HepG2 (cell line): ENCODE measurements around the gene ASB5. TPM values are rescaled to one million over a fixed set of nuclear protein-coding genes. Genes with fewer than 3 reads are reported as not detected.

Experiments used
- ATAC-seq: fragments of 200-7000 bp; cut with Tn5 transposase; 3 replicates; pipeline ENCODE4 v1.9.1; 2020; ENCODE audit warnings: mild to moderate bottlenecking, moderate library complexity
- BruUV-seq: library from RNA; stranded (reverse); fragments of 400-500 nt; replicated peaks from 2 replicates; lab custom pipeline; 2021; lab: Mats Ljungman, UMichigan
- CTCF ChIA-PET: fragments of 300-600 bp; formaldehyde crosslinking; extraction: SDS; loops from one replicate; lab custom pipeline; 2021; ENCODE audit warnings: low total read pairs, inconsistent platforms, low intra/inter-chr PET ratio; lab: Yijun Ruan, JAX
- POLR2A ChIA-PET: fragments of 350-600 bp; sonication (Branson Sonifier 250); formaldehyde crosslinking; loops from one replicate; lab custom pipeline; 2020; ENCODE audit warnings: antibody characterized with exemption, inconsistent platforms; lab: Yijun Ruan, JAX
- DNase-seq: peaks from one replicate; pipeline ENCODE4 v3.0.0-alpha.2; 2015; ENCODE audit warnings: low spot score
- FAIRE-seq: peaks from 3 replicates; lab custom pipeline; 2011; peaks lifted over from hg19 to GRCh38; lab: Jason Lieb, UNC
- H2AFZ ChIP-seq: one replicate; pipeline ENCODE4 v1.6.1; 2011; ENCODE audit warnings: low read length, inconsistent platforms
- H3K27ac ChIP-seq: fragments of 300-600 bp; 3 replicates; pipeline ENCODE4 v1.8.0; 2011; ENCODE audit warnings: mixed run types, mild to moderate bottlenecking, mixed read lengths, low read length, inconsistent platforms; ENCODE audit not compliant: insufficient read depth; ENCODE audit errors: extremely low read length
- H3K27me3 ChIP-seq, 2 experiments: fragments of 200-600 bp in 1 of 2; 2 replicates in 1 of 2; 3 replicates in 1 of 2; pipeline versions ENCODE4 v1.6.0 to v1.8.0; 2011; ENCODE audit warnings: low read length in 2 of 2, mild to moderate bottlenecking in 2 of 2, moderate library complexity in 2 of 2, inconsistent platforms in 1 of 2; ENCODE audit not compliant: insufficient read depth in 2 of 2, control insufficient read depth in 1 of 2
- H3K36me3 ChIP-seq, 2 experiments: fragments of 200-600 bp in 1 of 2; replicated peaks in 1 of 2; 2 replicates in 1 of 2; 3 replicates in 1 of 2; pipeline versions ENCODE4 v1.5.1 to v1.8.0; 2011; ENCODE audit warnings: low read length in 2 of 2, inconsistent platforms in 1 of 2; ENCODE audit not compliant: insufficient read depth in 2 of 2, control insufficient read depth in 1 of 2
- H3K4me1 ChIP-seq: 2 replicates; pipeline ENCODE4 v1.5.1; 2012; ENCODE audit warnings: low read length, inconsistent platforms; ENCODE audit not compliant: insufficient read depth
- H3K4me2 ChIP-seq: 2 replicates; pipeline ENCODE4 v1.6.0; 2011; ENCODE audit warnings: low read depth, low read length, inconsistent platforms
- H3K4me3 ChIP-seq, 3 experiments: fragments of 200-600 bp in 1 of 3; sonication (generic), shearing (Covaris generic) in 1 of 3; replicated peaks in 1 of 3; 2 replicates each; pipeline ENCODE4 v1.5.1; 2011 to 2016; ENCODE audit warnings: low read length in 3 of 3, inconsistent platforms in 2 of 3, low read depth in 2 of 3, mild to moderate bottlenecking in 2 of 3, control low read depth in 1 of 3, mixed read lengths in 1 of 3; ENCODE audit not compliant: insufficient read depth in 1 of 3
- H3K79me2 ChIP-seq: one replicate; pipeline ENCODE4 v1.6.1; 2011; ENCODE audit warnings: low read length, inconsistent platforms; ENCODE audit not compliant: insufficient read depth
- H3K9ac ChIP-seq: 2 replicates; pipeline ENCODE4 v1.6.0; 2011; ENCODE audit warnings: mild to moderate bottlenecking, low read depth, low read length, inconsistent platforms; ENCODE audit not compliant: insufficient read depth
- H3K9me3 ChIP-seq: 2 replicates; pipeline ENCODE4 v1.5.1; 2012; ENCODE audit warnings: mild to moderate bottlenecking, low read length
- H4K20me1 ChIP-seq: 2 replicates; pipeline ENCODE4 v1.6.0; 2011; ENCODE audit warnings: inconsistent platforms, mild to moderate bottlenecking, low read length, moderate library complexity; ENCODE audit not compliant: insufficient read depth
- ARNT ChIP-seq: fragments of 450-650 bp; IDR thresholded peaks from 2 replicates; pipeline ENCODE4 v1.6.1; 2017
- IKZF4 ChIP-seq: sonication (generic); formaldehyde crosslinking; IDR thresholded peaks from 2 replicates; pipeline ENCODE4 v1.5.1; 2020; ENCODE audit warnings: borderline replicate concordance, mild to moderate bottlenecking, low read depth, missing genetic modification reagents; ENCODE audit errors: not compliant biosample characterization
- IRF2 ChIP-seq: IDR thresholded peaks from 2 replicates; pipeline ENCODE4 v1.6.1; 2018; ENCODE audit warnings: missing genetic modification reagents, missing compliant biosample characterization
- IRF9 ChIP-seq: sonication (generic); formaldehyde crosslinking; IDR thresholded peaks from 2 replicates; pipeline ENCODE4 v1.8.0; 2022; ENCODE audit warnings: missing genetic modification reagents, mild to moderate bottlenecking, borderline replicate concordance
- NAIF1 ChIP-seq: sonication (generic); formaldehyde crosslinking; IDR thresholded peaks from 2 replicates; pipeline ENCODE4 v1.5.0; 2020; ENCODE audit warnings: mild to moderate bottlenecking, missing genetic modification reagents, borderline replicate concordance
- PHF21A ChIP-seq: sonication (generic); formaldehyde crosslinking; IDR thresholded peaks from 2 replicates; pipeline ENCODE4 v1.5.0; 2020; ENCODE audit warnings: mild to moderate bottlenecking, missing genetic modification reagents
- SOX6 ChIP-seq, 2 experiments: fragments of 450-650 bp in 1 of 2; sonication (generic) in 1 of 2; formaldehyde crosslinking in 1 of 2; IDR thresholded peaks; 2 replicates each; pipeline versions ENCODE4 v1.4.0 to v1.6.1; 2017 to 2020; ENCODE audit warnings: antibody characterized with exemption in 1 of 2, mild to moderate bottlenecking in 1 of 2, missing genetic modification reagents in 1 of 2
- SP1 ChIP-seq, 2 experiments: fragments of 450-650 bp in 1 of 2; sonication (generic) in 1 of 2; formaldehyde crosslinking in 1 of 2; IDR thresholded peaks; 2 replicates each; pipeline versions ENCODE4 v1.4.0 to v1.6.1; 2016 to 2020; ENCODE audit warnings: missing genetic modification reagents in 1 of 2
- TBX2 ChIP-seq: sonication (generic); formaldehyde crosslinking; IDR thresholded peaks from 2 replicates; pipeline ENCODE4 v1.5.0; 2020; ENCODE audit warnings: missing genetic modification reagents, mild to moderate bottlenecking, borderline replicate concordance
- TGIF2 ChIP-seq: IDR thresholded peaks from 2 replicates; pipeline ENCODE4 v1.6.1; 2016; ENCODE audit warnings: control low read depth, missing compliant biosample characterization
- TRIM24 ChIP-seq: sonication (generic); formaldehyde crosslinking; IDR thresholded peaks from 2 replicates; pipeline ENCODE4 v1.8.0; 2022; ENCODE audit warnings: mild to moderate bottlenecking, missing genetic modification reagents
- ZFP36 ChIP-seq: fragments of 150-350 bp; IDR thresholded peaks from 2 replicates; pipeline ENCODE4 v1.6.1; 2018; ENCODE audit warnings: borderline replicate concordance, low read length, low read depth; ENCODE audit not compliant: partially characterized antibody
- ZFX ChIP-seq: sonication (generic); formaldehyde crosslinking; IDR thresholded peaks from 2 replicates; pipeline ENCODE4 v1.4.0; 2020; ENCODE audit warnings: mild to moderate bottlenecking, low read depth, missing genetic modification reagents, moderate library complexity
- ZNF10 ChIP-seq: sonication (generic); formaldehyde crosslinking; IDR thresholded peaks from 2 replicates; pipeline ENCODE4 v1.4.0; 2020; ENCODE audit warnings: mild to moderate bottlenecking, low read depth, missing genetic modification reagents, borderline replicate concordance
- ZNF207 ChIP-seq: fragments of 450-650 bp; IDR thresholded peaks from 2 replicates; pipeline ENCODE4 v1.6.1; 2016; ENCODE audit warnings: antibody characterized with exemption, borderline replicate concordance
- ZNF296 ChIP-seq: sonication (generic); formaldehyde crosslinking; conservative IDR thresholded peaks from 2 replicates; pipeline ENCODE4 v1.5.0; 2020; ENCODE audit warnings: mild to moderate bottlenecking, missing genetic modification reagents
- ZNF572 ChIP-seq: sonication (generic); formaldehyde crosslinking; IDR thresholded peaks from 2 replicates; pipeline ENCODE4 v1.5.1; 2020; ENCODE audit warnings: mild to moderate bottlenecking, missing genetic modification reagents
- ZNF580 ChIP-seq: IDR thresholded peaks from 2 replicates; pipeline ENCODE4 v1.6.1; 2016; ENCODE audit warnings: low read depth, borderline replicate concordance
- ZNF790 ChIP-seq: sonication (generic); formaldehyde crosslinking; IDR thresholded peaks from 2 replicates; pipeline ENCODE4 v1.8.0; 2022; ENCODE audit warnings: missing genetic modification reagents, mild to moderate bottlenecking, borderline replicate concordance
- WGBS: methylation state at CpG from one replicate; pipeline ENCODE4 v1.1.6; 2017; ENCODE audit warnings: low lambda C conversion rate; 5-methylcytosine and 5-hydroxymethylcytosine counted together
- in situ Hi-C: cut with HindIII; loops from 2 replicates; pipeline ENCODE4 v1.10.0; 2017; ENCODE audit warnings: low pct_unique_long_range_greater_than_20kb; ENCODE audit not compliant: extremely low pct_ligation_motif_present
- intact Hi-C: fragments of 100-400 bp; cut with micrococcal nuclease; formaldehyde crosslinking; loops from one replicate; pipeline ENCODE4 v1.10.0; 2022; ENCODE audit not compliant: unreplicated experiment
- polyA plus RNA-seq, 8 experiments: library from polyadenylated mRNA; depleted of rRNA in 3 of 8; stranded (reverse) in 7 of 8; unstranded in 1 of 8; fragments of >200 nt; fragmentation: Illumina TruSeq in 4 of 8; extraction: Trizol in 4 of 8; gene quantifications; 2 replicates each; pipeline versions ENCODE4 v1.2.1 to v1.2.3, GENCODE V29; 2011 to 2016; ENCODE audit warnings: low read depth in 4 of 8, missing spikeins in 1 of 8, mixed read lengths in 1 of 8; ENCODE audit not compliant: insufficient read depth in 1 of 8
- total RNA-seq, 5 experiments: library from RNA; depleted of rRNA; stranded (reverse); fragments of >200 nt; fragmentation: Illumina TruSeq; extraction: Trizol; gene quantifications; 2 replicates each; pipeline ENCODE4 v1.2.3, GENCODE V29; 2016; ENCODE audit warnings: low read depth in 1 of 5
- TF ChIP-seq, protein P1 (sequence below): sonication (generic); formaldehyde crosslinking; IDR thresholded peaks from 2 replicates; pipeline ENCODE4 v1.8.1; 2023; ENCODE audit warnings: mild to moderate bottlenecking, missing genetic modification reagents, borderline replicate concordance
- TF ChIP-seq, protein P2 (sequence below): sonication (generic); formaldehyde crosslinking; conservative IDR thresholded peaks from 2 replicates; pipeline ENCODE4 v1.4.0; 2020; ENCODE audit warnings: missing genetic modification reagents

ASB5 gene
- total and polyA plus RNA-seq, 2 of the 13 experiments (the other 11 are each of a cell fraction or from before 2014, with no cell fraction given) = not detected

DNA sequence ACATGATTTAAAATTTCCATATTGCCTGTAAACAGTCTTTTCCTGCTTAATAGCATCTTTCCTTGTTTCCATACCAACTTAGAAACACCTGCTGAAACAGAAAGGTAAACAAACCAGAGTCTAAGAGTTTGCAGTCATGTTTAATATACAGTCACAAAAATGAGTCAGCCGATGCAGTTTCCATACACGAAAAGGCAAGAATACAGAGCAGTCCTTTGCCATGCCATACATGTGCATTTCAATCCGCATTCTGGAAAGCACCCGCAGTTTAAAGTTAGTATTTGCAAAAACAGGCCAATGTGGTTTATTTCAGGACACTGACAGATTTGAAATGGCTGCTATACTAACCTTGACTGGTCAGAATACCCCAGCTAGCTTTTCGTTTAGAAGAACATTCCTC lies 32.1 kb downstream of the ASB5 start (continued):
- TF ChIP-seq, protein P1, sequence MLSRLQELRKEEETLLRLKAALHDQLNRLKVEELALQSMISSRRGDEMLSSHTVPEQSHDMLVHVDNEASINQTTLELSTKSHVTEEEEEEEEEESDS = no peak
- TF ChIP-seq ARNT (no peak), ZNF572 (no peak), ZNF10 (CRISPR knock-in tag) (no peak), IRF2 (CRISPR knock-in tag) (no peak), NAIF1 (CRISPR knock-in tag) (no peak), TBX2 (CRISPR knock-in tag) (no peak), IKZF4 (CRISPR knock-in tag) (no peak)
- TF ChIP-seq, all 625 proteins: peak for 0

DNA sequence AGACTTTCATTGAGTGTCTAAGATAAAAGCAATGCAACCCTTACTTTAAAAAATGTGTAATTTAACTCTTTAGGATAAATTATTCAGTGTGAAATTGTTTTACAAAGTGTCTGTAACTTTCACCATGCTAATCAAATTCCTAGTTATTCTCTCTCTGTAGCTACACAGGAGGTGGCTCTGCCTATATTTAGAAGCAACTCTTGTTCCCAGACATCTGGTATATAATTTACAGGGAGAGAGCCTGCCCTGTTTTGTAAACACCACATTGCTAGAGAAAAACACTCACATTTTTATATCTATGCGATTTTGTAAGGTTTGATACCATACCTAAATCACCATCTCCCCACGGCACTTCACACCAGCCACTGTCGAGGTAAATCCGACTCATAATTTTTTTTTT lies 38.2 kb downstream of the ASB5 start:
- no peaks in the 10 kb centered on the region for H3K9me3 ChIP-seq
- TF ChIP-seq ZNF580 (CRISPR knock-in tag) = no peak
- TF ChIP-seq, protein P2, sequence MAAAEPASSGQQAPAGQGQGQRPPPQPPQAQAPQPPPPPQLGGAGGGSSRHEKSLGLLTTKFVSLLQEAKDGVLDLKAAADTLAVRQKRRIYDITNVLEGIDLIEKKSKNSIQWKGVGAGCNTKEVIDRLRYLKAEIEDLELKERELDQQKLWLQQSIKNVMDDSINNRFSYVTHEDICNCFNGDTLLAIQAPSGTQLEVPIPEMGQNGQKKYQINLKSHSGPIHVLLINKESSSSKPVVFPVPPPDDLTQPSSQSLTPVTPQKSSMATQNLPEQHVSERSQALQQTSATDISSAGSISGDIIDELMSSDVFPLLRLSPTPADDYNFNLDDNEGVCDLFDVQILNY (CRISPR knock-in tag) = no peak
- TF ChIP-seq TGIF2 = no peak
- no peak for TF ChIP-seq ZFX (CRISPR knock-in tag)
- no peak for TF ChIP-seq ZNF296 (CRISPR knock-in tag)
- TF ChIP-seq IKZF4 (CRISPR knock-in tag) = no peak
- no peak for TF ChIP-seq PHF21A
- TF ChIP-seq SOX6 (IDR thresholded peaks at IDR 0.05) = no peak
- TF ChIP-seq SOX6 (CRISPR knock-in tag; IDR thresholded peaks at IDR 0.05) = no peak
- no peak for TF ChIP-seq IRF9 (CRISPR knock-in tag)
- TF ChIP-seq ZNF790 = no peak
- TF ChIP-seq ZNF207 = no peak
- TF ChIP-seq SP1 (IDR thresholded peaks at IDR 0.05) = no peak
- no peak for TF ChIP-seq SP1 (CRISPR knock-in tag; IDR thresholded peaks at IDR 0.05)
- TF ChIP-seq ZFP36 = no peak
- no peak for TF ChIP-seq TRIM24 (CRISPR knock-in tag)
- H2AFZ ChIP-seq = no peak overlapping the region
- H3K79me2 ChIP-seq = no peaks in the 10 kb centered on the region
- ChIA-PET POLR2A (no interaction called here), CTCF (no interaction called here)
- intact Hi-C loops = no loop called here
- no peaks in the 10 kb centered on the region for H3K36me3 ChIP-seq
- in situ Hi-C loops = no loop called here
- no TSS peak for BruUV-seq
- no peak overlapping the region for H3K4me3 ChIP-seq
- DNase-seq = no peak
- no peaks in the 10 kb centered on the region for H3K4me1 ChIP-seq
- H3K27me3 ChIP-seq = no peaks in the 10 kb centered on the region; a peak in 1 of 5 replicates
- ATAC-seq = no peak
- no peak for FAIRE-seq
- no peaks in the 10 kb centered on the region for H4K20me1 ChIP-seq
- H3K27ac ChIP-seq = no peak overlapping the region
- 36% methylated on average over 4 of the region's 4 CpGs for WGBS
- no peak overlapping the region for H3K9ac ChIP-seq
- H3K4me2 ChIP-seq = no peak overlapping the region
